Ramos (cell line): ENCODE data around the gene ZNF804B.

ENCODE experiments used
- in situ Hi-C: fragments of 300-500 bp; cut with MboI; formaldehyde crosslinking; loops from one replicate; pipeline ENCODE4 v1.14.3; 2022; ENCODE audit warnings: low sequenced_read_pairs; ENCODE audit not compliant: unreplicated experiment

ZNF804B gene

GRCh38 chr7:88759230-88760135 lies at the start of gene ZNF804B:
Gene ZNF804B (plus strand): TSS chr7:88759700. CDS start chr7:88759977, 277 bp downstream.
- in situ Hi-C loops, result no loop called here

- in situ Hi-C loops, result no loop called here
These were observed 23.6 kb upstream of the ZNF804B start for GRCh38 chr7:88735920-88736319.

GRCh38 chr7:88737632-88738031 lies 21.9 kb upstream of the ZNF804B start:
- in situ Hi-C loops, result no loop called here

- in situ Hi-C loops, result no loop called here
These were observed 13.4 kb upstream of the ZNF804B start for GRCh38 chr7:88746126-88746525.

- in situ Hi-C loops, result no loop called here
These were observed 2.7 kb upstream of the ZNF804B start for GRCh38 chr7:88756802-88757201.

GRCh38 chr7:88757371-88757770 lies 2.1 kb upstream of the ZNF804B start:
- in situ Hi-C loops, result no loop called here

GRCh38 chr7:88758381-88759229 lies 895 bp upstream of the ZNF804B start:
- in situ Hi-C loops, result no loop called here

- in situ Hi-C loops, result no loop called here
These were observed 626 bp downstream of the ZNF804B start for GRCh38 chr7:88760136-88760515.

- in situ Hi-C loops, result no loop called here
These were observed 2.3 kb downstream of the ZNF804B start for GRCh38 chr7:88761779-88762178.

- in situ Hi-C loops, result no loop called here
These were observed 11.9 kb downstream of the ZNF804B start for GRCh38 chr7:88771417-88771816.

GRCh38 chr7:88772776-88773175 lies 13.3 kb downstream of the ZNF804B start:
- in situ Hi-C loops, result no loop called here

- in situ Hi-C loops, result no loop called here
These were observed 16.3 kb downstream of the ZNF804B start for GRCh38 chr7:88775838-88776237.

- in situ Hi-C loops, result no loop called here
These were observed 28.3 kb downstream of the ZNF804B start for GRCh38 chr7:88787777-88788176.

GRCh38 chr7:88789480-88790064 lies 30.1 kb downstream of the ZNF804B start:
- in situ Hi-C loops, result no loop called here

- in situ Hi-C loops, result no loop called here
These were observed 32.4 kb downstream of the ZNF804B start for GRCh38 chr7:88791891-88792290.

- in situ Hi-C loops, result no loop called here
These were observed 32.9 kb downstream of the ZNF804B start for GRCh38 chr7:88792361-88792760.

- in situ Hi-C loops, result no loop called here
These were observed 36.1 kb downstream of the ZNF804B start, which contains the start of gene TEX47 for GRCh38 chr7:88795553-88795952. Gene TEX47 (minus strand): TSS chr7:88795737. CDS start chr7:88794942, 795 bp downstream.

- in situ Hi-C loops, result no loop called here
These were observed 41.5 kb downstream of the ZNF804B start for GRCh38 chr7:88801046-88801445.

- in situ Hi-C loops, result no loop called here
These were observed 47.0 kb downstream of the ZNF804B start for GRCh38 chr7:88806280-88807037.

- in situ Hi-C loops, result no loop called here
These were observed 59.1 kb downstream of the ZNF804B start for GRCh38 chr7:88818552-88818951.
